Medulla oblongata (tissue), 1 donor: ENCODE measurements around the gene ADGRG6.
"Not testable (repeated sequence)": the region's sequence is repeated elsewhere in the genome, so short reads cannot be mapped to it uniquely, and the experiment has no call there.

Experiments used
- DNase-seq: peaks from one replicate; pipeline ENCODE4 v3.0.0-alpha.2; 2015; ENCODE audit errors: extremely low spot score

The ADGRG6 gene

GRCh38 chr6:142443102-142443501, 141.3 kb downstream of the ADGRG6 start:
- DNase-seq, result no peak

DNA sequence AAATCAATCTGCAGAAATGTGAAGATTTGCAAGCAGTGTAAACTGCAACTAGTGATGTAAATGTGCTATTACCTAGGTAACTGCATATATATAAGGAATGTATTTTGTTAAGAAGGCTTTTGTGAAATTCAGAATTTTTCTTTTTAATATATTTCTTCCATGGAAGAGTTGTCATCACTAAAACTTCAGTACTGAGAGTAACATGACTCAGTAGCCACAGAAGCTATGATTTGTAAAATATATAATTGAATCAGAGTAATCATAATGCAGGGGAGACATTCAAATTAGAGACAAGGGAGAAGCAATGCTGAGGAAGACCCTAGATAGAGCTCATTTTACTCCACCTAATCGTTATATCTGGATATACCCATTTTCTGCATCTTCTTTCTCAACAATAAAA, 141.7 kb downstream of the ADGRG6 start:
- no peak for DNase-seq

DNA sequence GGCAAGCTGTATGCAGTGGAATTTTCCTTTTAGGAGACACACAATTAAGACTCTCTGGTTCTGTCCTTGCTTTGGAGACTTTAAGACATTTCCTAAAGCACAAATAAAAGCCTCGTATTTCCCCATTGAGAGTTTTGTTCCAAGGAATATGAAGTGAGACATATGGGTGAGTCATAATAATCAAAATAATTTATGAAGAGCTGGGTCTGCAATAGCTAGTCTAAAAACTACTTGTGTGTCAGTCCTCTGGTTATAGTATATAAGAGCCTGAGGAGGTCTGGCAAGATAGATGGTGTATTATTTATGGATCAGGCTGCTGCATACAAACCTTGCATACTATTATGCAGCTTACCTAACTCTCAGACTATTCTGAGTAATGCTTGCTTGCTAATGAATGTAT, 142.6 kb downstream of the ADGRG6 start:
- no peak for DNase-seq

DNA sequence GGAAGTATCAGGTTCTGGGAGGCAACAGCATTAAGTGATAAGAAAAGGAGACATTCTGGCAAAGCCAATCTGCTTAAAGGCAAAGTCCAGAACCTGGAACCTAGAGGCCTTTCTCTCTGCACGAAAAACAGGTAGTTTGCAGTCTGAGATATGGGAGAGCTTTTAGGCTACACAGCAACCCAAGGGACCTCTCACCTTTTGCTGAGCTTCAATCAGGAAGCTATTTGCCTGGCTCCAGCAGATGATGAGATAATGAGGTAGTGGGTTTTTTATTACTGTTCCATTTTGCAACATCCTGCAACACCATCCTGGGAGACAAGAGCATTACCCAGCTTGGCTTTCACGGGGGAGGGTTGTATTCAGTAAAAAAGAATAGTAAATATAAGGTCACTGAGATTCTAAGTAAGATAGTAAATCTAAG, 143.1 kb downstream of the ADGRG6 start:
- DNase-seq, result no peak

DNA sequence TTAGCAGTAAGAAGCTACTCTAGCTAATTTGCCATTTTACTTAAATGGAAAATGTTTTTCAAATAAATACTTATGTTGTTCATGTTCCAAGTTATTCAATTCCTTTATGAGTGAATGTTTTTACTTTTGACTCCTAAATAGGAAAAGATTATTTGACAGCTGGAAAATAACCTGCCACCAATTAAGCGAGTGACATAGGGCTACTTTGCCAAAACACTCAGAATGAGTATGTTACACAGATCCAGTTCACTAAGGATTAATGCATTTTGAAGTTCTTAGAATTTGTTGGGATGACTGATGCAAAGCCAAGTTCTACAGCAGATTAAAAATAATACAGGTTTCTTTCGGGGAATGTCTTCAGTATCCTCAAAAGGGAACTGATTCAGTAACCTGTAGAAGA, 144.4 kb downstream of the ADGRG6 start:
- no peak for DNase-seq

GRCh38 chr6:142446576-142446975, 144.8 kb downstream of the ADGRG6 start:
- DNase-seq, result no peak

DNA sequence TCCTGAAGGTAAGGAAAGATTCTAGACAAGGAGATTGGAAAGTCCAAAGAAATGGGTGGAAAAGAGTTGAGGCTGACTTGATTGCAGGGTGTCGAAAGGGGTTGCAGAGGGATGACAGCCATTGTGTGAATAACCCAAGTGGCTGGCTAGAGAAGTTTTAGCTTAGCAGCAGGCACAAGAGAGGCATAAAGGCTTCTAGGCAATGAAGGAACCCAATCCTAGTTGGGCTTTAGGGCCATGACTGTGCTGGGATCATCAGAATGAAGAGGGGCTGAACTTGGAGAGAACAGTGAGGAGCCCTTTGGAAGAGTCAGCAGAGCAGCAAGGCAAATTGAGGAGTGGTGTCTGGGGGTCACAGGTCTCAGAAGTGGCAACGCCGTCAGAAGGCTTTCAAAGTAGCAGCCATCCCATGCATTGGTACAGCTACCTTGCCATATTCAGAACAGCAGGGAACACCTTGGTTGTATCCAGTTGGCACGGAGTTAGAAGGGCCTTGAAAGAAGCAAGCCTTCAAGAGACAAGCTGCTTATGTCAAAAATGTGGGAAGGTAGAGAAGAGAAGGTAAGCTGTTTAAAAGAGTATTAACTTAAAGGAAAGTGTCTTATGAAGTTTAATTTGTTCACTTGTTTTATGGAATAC, 146.4 kb downstream of the ADGRG6 start:
- DNase-seq, result no peak

DNA sequence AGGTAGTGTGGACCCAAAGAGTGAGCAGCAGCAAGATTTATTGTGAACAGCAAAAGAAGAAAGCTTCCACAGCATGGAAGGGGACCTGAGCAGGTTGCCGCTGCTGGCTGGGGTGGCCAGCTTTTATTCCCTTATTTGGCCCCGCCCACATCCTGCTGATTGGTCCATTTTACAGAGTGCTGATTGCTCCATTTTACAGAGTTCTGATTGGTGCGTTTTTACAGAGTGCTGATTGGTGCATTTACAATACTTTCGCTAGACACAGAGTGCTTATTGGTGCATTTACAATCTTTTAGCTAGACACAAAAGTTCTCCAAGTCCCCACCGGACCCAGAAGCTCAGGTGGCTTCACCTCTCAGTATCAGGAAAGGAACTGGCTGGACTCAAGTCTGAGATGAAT, 149.0 kb downstream of the ADGRG6 start:
- not testable (repeated sequence) for DNase-seq

- no peak for DNase-seq
Measured at GRCh38 chr6:142452993-142453392, 151.2 kb downstream of the ADGRG6 start.

DNA sequence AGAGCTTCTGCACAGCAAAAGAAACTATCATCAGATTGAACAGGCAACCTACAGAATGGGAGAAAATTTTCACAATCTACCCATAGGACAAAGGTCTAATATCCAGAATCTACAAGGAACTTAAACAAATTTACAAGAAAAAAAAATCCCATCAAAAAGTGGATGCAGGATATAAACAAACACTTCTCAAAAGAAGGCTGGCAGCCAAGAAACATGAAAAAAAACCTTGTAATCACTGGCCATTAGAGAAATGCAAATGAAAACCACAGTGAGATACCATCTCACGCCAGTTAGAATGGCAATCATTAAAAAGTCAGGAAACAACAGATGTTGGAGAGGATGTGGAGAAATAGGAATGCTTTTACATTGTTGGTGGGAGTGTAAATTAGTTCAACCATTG, 152.4 kb downstream of the ADGRG6 start:
- not testable (repeated sequence) for DNase-seq

- not testable (repeated sequence) for DNase-seq
Measured at GRCh38 chr6:142454848-142455247, 153.0 kb downstream of the ADGRG6 start.

GRCh38 chr6:142455957-142456589, 154.3 kb downstream of the ADGRG6 start:
- DNase-seq, result no peak

- DNase-seq, result no peak
Measured at GRCh38 chr6:142457638-142458406, 156.0 kb downstream of the ADGRG6 start.

- DNase-seq, result no peak
Measured at GRCh38 chr6:142458836-142459235, 157.0 kb downstream of the ADGRG6 start.

DNA sequence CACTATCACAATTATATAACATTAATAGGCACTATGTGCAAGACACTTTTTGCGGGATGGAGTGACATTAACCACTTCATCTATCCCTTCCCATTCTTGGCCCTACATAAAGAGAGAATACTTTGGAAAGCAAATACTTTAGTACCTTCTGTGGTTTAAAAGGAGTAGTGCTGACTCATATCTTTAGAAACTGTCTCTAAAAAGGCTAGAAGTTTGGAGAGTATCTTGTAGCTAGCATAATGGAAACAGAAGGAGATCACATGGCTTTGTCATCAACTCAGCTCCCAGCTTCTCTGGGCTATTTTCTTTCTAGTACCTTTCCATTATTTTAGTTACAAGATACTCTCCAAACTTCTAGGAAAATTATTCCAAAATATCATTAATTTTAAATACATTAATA, 157.5 kb downstream of the ADGRG6 start:
- DNase-seq, result no peak

GRCh38 chr6:142462260-142462659, 160.5 kb downstream of the ADGRG6 start:
- no peak for DNase-seq

GRCh38 chr6:142463988-142464387, 162.2 kb downstream of the ADGRG6 start:
- DNase-seq, result no peak

DNA sequence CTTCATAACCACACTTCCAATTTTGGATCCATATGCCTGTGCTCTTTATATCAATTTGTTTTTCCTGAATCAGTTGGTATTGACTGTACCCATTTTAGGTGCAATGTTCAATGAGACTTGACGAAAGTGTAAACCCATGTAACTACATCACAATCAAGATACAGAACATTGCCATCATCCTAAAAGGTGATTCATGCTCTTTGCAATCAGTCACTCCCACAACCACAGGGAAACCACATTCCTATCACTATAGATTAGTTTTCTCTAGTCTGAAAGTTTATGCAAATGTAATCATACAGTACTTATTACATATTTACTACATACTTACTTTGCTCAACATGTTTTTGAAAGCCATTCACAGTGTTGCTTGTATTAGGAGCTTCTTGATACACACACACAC, 167.4 kb downstream of the ADGRG6 start:
- DNase-seq, result no peak

DNA sequence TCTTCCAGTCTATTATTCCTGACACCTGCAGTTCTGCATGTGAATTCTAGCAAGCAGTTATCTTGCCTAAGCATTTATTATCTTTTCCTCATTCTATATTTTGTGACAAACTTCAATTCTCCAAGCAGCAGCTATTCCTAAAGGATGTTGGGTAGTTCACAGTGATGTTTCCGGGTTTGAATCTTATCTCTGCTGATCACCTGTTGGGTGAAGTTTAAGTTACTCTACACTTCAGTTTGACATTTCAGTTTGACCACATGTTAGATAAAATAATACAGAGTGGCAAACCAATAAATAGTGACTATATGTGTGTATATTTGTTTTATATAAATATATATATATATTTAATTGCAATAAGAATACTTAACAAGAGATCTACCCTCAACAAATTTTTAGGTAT, 168.6 kb downstream of the ADGRG6 start:
- no peak for DNase-seq

- peak; percentile 65 for DNase-seq
Measured at GRCh38 chr6:142474531-142475289, 172.9 kb downstream of the ADGRG6 start.

GRCh38 chr6:142476452-142476851, 174.6 kb downstream of the ADGRG6 start:
- DNase-seq, result no peak

GRCh38 chr6:142478117-142478516, 176.3 kb downstream of the ADGRG6 start:
- no peak for DNase-seq
